IPS DF 6.9 (cell line): ENCODE data around the gene OSBPL1A.

Source experiments
- DNase-seq: peaks from one replicate; pipeline ENCODE4 v3.0.0-alpha.2; 2013; ENCODE audit warnings: low read depth, low spot score
- H3K27ac ChIP-seq: one replicate; pipeline ENCODE4 v1.5.1; 2013; ENCODE audit warnings: low read length, control low read depth
- H3K27me3 ChIP-seq: 2 replicates; pipeline ENCODE4 v1.6.1; 2013; ENCODE audit warnings: mild to moderate bottlenecking, low read length; ENCODE audit not compliant: control insufficient read depth, insufficient read depth
- H3K36me3 ChIP-seq: 2 replicates; pipeline ENCODE4 v1.6.1; 2013; ENCODE audit warnings: low read length; ENCODE audit not compliant: control insufficient read depth, insufficient read depth
- H3K4me1 ChIP-seq: 2 replicates; pipeline ENCODE4 v1.6.1; 2013; ENCODE audit warnings: low read length; ENCODE audit not compliant: control insufficient read depth, insufficient read depth
- H3K4me3 ChIP-seq: 2 replicates; pipeline ENCODE4 v1.5.1; 2013; ENCODE audit warnings: mild to moderate bottlenecking, low read length
- H3K9me3 ChIP-seq: 2 replicates; pipeline ENCODE4 v1.6.1; 2013; ENCODE audit warnings: low read length, inconsistent platforms; ENCODE audit not compliant: control insufficient read depth, insufficient read depth
- WGBS: extraction: QIAGEN DNeasy Blood & Tissue Kit; methylation state at CpG from one replicate; pipeline ENCODE4 v1.1.7; 2013; ENCODE audit warnings: mixed read lengths, missing lambda C conversion rate; ENCODE audit not compliant: insufficient read length, insufficient coverage; 5-methylcytosine and 5-hydroxymethylcytosine counted together

OSBPL1A gene

DNA sequence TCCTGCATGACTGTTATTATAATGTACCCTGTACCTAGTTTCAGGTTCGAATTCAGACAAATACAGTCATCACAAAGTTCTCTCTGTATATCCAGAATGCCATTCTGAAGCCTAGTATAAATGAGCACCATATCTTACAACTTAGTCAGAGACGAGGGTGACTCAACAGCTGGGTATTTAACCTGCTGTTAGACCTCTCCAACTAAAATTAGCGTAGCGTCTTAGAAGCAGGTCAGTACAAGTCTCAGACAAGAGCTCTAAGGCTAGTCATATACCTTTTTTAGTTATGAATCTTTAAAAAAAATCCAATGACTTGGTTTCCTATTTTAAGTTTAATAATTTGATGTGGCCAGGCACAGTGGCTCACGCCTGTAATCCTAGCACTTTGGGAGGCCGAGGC lies 184.7 kb downstream of the OSBPL1A start:
- Histone ChIP-seq H3K9me3 (no peaks in the 10 kb centered on the region), H3K27me3 (no peaks in the 10 kb centered on the region), H3K36me3 (no peaks in the 10 kb centered on the region), H3K4me3 (no peak overlapping the region), H3K27ac (no peak overlapping the region), H3K4me1 (no peaks in the 10 kb centered on the region)
- no peak for DNase-seq
- no CpG with 5 or more reads among the region's 6 CpGs for WGBS

DNA sequence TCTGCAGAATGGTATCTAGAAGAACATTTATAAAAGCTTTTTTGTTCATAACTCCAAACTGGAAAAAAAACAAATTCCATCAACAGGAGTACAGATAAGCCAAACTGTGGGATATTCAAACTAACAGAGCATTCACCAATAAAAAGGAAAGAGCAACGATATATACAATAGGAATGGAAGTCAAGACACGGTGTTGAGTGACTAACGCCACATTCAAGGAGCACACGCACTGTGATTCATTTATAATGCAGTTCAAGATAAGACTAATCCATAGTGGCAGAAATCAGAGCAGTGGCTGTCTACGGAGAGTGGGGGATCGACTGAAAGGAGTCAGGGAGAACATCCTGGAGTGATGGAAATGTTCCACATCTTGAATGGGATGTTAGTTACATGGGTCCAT lies 188.1 kb downstream of the OSBPL1A start:
- Histone ChIP-seq H3K36me3 (no peaks in the 10 kb centered on the region), H3K27me3 (no peaks in the 10 kb centered on the region), H3K27ac (no peak overlapping the region), H3K4me1 (no peaks in the 10 kb centered on the region), H3K4me3 (no peak overlapping the region), H3K9me3 (no peaks in the 10 kb centered on the region)
- no peak for DNase-seq
- WGBS, result no CpG with 5 or more reads among the region's 6 CpGs

DNA sequence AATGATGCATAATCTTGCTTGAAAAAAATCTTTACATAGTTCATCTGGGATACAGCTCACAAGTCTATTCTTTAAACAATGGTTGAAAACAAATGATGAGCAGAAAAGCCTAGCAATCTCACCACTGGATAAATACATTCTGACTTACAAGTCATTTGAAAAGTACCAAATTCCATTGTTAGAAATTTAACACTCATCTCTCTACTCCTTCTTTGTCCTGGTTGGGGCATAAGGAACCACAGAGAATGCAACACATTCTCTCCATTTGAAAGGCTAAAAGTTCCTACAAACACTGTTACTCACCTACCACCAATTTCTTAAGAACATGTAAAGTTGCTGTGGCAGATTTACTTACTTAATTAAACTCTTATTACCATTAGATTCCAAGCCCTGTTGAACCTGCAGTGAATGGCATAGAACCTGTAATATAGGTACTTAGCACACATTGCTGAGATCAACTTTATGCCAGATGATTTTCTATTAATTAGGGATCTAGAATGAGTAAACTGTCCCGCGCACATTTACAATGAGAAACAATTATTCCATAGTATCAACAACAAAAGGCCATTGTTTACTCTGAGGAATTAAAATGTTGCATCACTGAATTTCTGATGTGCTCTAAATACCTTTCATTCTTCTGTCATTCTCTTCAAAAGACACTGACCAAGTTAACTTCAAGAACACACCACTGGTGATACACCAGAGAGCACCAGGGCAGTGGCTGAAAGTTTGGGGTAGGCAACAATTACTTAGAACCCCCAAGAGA lies 189.2 kb downstream of the OSBPL1A start:
- no peak overlapping the region for H3K27ac ChIP-seq
- no peak overlapping the region for H3K4me3 ChIP-seq
- no peaks in the 10 kb centered on the region for H3K36me3 ChIP-seq
- WGBS, result no CpG with 5 or more reads among the region's 2 CpGs
- H3K9me3 ChIP-seq, result no peaks in the 10 kb centered on the region
- H3K27me3 ChIP-seq, result no peaks in the 10 kb centered on the region
- DNase-seq, result no peak
- no peaks in the 10 kb centered on the region for H3K4me1 ChIP-seq

GRCh38 chr18:24204904-24205303 lies 192.7 kb downstream of the OSBPL1A start:
- H3K4me1 ChIP-seq, result no peaks in the 10 kb centered on the region
- no peaks in the 10 kb centered on the region for H3K36me3 ChIP-seq
- WGBS, result no CpG with 5 or more reads among the region's 3 CpGs

DNA sequence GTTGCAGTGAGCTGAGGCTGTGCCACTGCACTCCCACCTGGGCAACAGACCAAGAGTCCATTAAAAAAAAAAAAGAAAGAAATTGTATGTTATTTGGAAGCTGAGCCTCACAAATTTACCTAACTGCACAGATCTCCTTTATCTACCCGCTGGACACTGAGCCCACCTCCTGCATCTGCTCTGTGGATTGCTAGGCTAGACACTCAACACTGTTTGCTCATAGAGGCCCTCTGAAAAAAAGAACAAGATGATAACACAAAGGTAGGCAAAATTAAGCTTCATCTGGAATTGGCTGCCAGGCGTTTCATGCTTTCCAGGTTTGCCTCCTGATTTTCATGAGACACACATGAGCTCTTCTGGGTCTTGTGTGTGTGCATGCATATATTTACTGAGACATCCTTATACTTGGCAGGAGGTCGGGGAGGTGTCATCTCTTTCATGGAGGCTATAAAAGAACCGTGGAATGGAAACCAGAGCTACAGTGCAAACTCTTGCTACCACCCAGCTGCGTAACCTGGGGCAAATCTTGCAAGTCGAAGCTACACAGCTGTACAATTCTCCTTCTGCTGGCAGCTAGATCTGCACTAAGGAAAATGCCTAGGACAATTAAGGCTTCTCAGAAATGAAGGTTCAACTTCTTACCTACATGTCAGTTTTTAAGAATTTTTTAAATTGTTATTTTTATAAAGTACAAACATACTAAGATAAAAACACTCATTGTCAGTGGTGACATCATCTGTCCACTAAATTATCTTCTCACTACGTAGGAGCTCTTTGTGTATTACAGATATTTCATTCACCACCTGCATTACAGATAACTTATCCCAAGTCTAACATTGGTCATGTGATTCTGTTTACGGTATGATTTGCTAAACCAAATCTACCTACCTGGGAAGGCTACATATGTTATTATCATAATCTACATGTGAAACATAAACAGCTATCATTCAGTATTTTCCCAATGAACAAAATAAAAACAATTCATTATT lies 195.6 kb downstream of the OSBPL1A start:
- WGBS, result no CpG with 5 or more reads among the region's 8 CpGs
- no peaks in the 10 kb centered on the region for H3K27me3 ChIP-seq
- DNase-seq, result no peak

More at GRCh38 chr18:24204904-24205303, 192.7 kb downstream of the OSBPL1A start:
- Histone ChIP-seq H3K9me3 (no peaks in the 10 kb centered on the region), H3K4me3 (no peak overlapping the region), H3K27ac (no peak overlapping the region), H3K27me3 (no peaks in the 10 kb centered on the region)
- no peak for DNase-seq

GRCh38 chr18:24200494-24201290 lies 196.9 kb downstream of the OSBPL1A start:
- Histone ChIP-seq H3K4me1 (no peaks in the 10 kb centered on the region), H3K4me3 (no peak overlapping the region), H3K27ac (no peak overlapping the region), H3K27me3 (no peaks in the 10 kb centered on the region), H3K9me3 (no peaks in the 10 kb centered on the region), H3K36me3 (no peaks in the 10 kb centered on the region)
- DNase-seq, result no peak
- WGBS, result no CpG with 5 or more reads among the region's 11 CpGs

More for the DNA sequence above, 195.6 kb downstream of the OSBPL1A start:
- Histone ChIP-seq H3K4me1 (no peaks in the 10 kb centered on the region), H3K27ac (no peak overlapping the region), H3K9me3 (no peaks in the 10 kb centered on the region), H3K36me3 (no peaks in the 10 kb centered on the region), H3K4me3 (no peak overlapping the region)

DNA sequence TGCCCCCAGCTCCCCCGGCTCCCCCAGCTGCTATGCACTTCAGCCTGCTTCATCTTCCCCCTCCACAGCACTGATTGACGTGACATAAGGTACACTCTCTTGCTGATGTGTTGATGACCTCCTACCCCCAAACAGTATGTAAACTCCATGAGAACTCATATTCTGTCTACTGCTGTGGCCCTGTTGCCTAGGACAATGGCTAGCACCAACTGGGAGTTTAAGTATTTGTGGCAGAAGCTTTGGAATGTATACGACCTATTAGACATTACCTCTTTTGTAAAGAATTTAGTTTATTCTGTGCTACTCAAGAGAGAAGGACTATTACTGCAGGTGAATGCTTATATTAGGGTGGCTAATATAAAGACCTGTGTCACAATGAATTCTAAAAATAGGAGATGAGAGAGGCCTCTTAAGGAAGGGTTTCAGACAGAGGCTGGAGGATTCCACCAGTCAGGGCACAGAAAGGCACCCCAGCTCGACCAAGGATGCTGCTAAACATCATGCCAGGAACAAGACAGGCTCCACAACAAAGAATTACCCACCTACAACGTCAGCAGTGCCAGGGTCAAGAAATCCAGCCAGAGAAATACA lies 198.2 kb downstream of the OSBPL1A start:
- WGBS, result no CpG with 5 or more reads among the region's 5 CpGs
- Histone ChIP-seq H3K9me3 (no peaks in the 10 kb centered on the region), H3K4me3 (no peak overlapping the region), H3K27ac (no peak overlapping the region), H3K36me3 (no peaks in the 10 kb centered on the region), H3K27me3 (no peaks in the 10 kb centered on the region), H3K4me1 (no peaks in the 10 kb centered on the region)
- DNase-seq, result no peak

DNA sequence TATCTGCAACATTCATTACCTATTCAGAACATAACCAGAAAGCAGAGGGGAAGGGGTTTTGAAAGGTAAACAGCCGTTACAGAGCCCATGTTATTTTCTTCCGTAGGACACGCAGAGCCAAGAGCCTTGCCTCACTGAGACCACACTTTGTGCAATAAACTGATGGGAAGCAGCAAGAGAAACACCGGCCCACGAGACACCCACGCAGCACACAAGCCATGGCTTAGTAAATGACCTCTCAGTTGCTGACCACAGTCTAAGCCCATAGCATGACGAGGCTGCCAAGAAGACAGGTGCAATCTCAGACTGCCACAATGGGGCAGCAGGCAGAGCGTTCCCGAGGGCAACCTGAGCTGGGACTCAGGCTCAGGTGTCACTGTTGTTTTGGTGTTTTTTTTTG lies 199.2 kb downstream of the OSBPL1A start:
- no peaks in the 10 kb centered on the region for H3K4me1 ChIP-seq
- no peak for DNase-seq
- H3K9me3 ChIP-seq, result no peaks in the 10 kb centered on the region
- no peaks in the 10 kb centered on the region for H3K27me3 ChIP-seq
- no CpG with 5 or more reads among the region's 9 CpGs for WGBS
- H3K27ac ChIP-seq, result no peak overlapping the region
- H3K36me3 ChIP-seq, result no peaks in the 10 kb centered on the region
- H3K4me3 ChIP-seq, result no peak overlapping the region

DNA sequence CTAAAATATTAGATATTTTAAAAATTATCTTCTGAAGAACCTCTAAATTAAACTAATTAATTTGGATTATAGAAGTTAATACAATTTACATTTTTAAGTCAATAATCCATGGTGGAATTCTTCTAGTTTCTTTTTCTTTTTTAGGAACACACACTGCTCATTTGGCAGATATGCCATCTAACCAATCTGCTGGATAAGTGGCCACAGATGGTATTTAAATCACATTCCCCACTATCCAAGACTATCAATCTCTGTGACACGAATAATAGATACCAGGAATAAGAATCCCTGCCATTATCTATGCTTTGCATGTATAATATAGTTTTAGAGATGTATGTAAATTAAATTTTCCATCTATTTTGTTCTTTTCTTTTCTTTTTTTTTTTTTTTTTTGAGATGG lies 200.2 kb downstream of the OSBPL1A start:
- Histone ChIP-seq H3K9me3 (no peaks in the 10 kb centered on the region), H3K36me3 (no peaks in the 10 kb centered on the region), H3K27ac (no peak overlapping the region), H3K27me3 (no peaks in the 10 kb centered on the region), H3K4me1 (no peaks in the 10 kb centered on the region), H3K4me3 (no peak overlapping the region)
- WGBS, result no CpG with 5 or more reads among the region's 1 CpG
- DNase-seq, result no peak

GRCh38 chr18:24196764-24197163 lies 200.9 kb downstream of the OSBPL1A start:
- no peaks in the 10 kb centered on the region for H3K9me3 ChIP-seq
- H3K27ac ChIP-seq, result no peak overlapping the region
- H3K4me1 ChIP-seq, result no peaks in the 10 kb centered on the region
- no peak for DNase-seq
- H3K4me3 ChIP-seq, result no peak overlapping the region
- WGBS, result no CpG with 5 or more reads among the region's 4 CpGs
- no peaks in the 10 kb centered on the region for H3K36me3 ChIP-seq
- H3K27me3 ChIP-seq, result no peaks in the 10 kb centered on the region
